NCI-H1048 (cell line): Measurements from ENCODE around the gene MAP2K4.

ENCODE experiments used
- DNase-seq: peaks from one replicate; lab custom pipeline; 2025; lab: John Stamatoyannopoulos, UW

MAP2K4 gene

GRCh38 chr17:12164085-12164484 is 143.4 kb downstream of the MAP2K4 start:
- no peak for DNase-seq

GRCh38 chr17:12178644-12179330 is 158.1 kb downstream of the MAP2K4 start:
- no peak for DNase-seq

- DNase-seq = peak; percentile 15
Measured at GRCh38 chr17:12180644-12181261, 160.1 kb downstream of the MAP2K4 start.

- no peak for DNase-seq
Measured at GRCh38 chr17:12187658-12188057, 167.0 kb downstream of the MAP2K4 start.

- no peak for DNase-seq
Measured at GRCh38 chr17:12193144-12193735, 172.6 kb downstream of the MAP2K4 start.
